SK-N-MC (cell line): ENCODE data around the gene HLCS.
"Not testable (repeated sequence)": the region's sequence is repeated elsewhere in the genome, so short reads cannot be mapped to it uniquely, and the experiment has no call there.

Experiments used
- EZH2 ChIP-seq: fragments of 200-600 bp; sonication (generic); IDR thresholded peaks from one replicate; pipeline ENCODE4 v1.6.1; 2017; ENCODE audit warnings: antibody characterized with exemption
- FOXP2 ChIP-seq: optimal IDR thresholded peaks from 2 replicates; pipeline ENCODE3; 2011; ENCODE audit warnings: mild to moderate bottlenecking, moderate library complexity; ENCODE audit not compliant: insufficient read depth; ENCODE audit errors: extremely low read length, control extremely low read depth
- POLR2AphosphoS5 ChIP-seq: IDR thresholded peaks from 2 replicates; pipeline ENCODE4 v1.6.1; 2012; ENCODE audit warnings: mild to moderate bottlenecking, low read depth, low read length, borderline replicate concordance

DNA sequence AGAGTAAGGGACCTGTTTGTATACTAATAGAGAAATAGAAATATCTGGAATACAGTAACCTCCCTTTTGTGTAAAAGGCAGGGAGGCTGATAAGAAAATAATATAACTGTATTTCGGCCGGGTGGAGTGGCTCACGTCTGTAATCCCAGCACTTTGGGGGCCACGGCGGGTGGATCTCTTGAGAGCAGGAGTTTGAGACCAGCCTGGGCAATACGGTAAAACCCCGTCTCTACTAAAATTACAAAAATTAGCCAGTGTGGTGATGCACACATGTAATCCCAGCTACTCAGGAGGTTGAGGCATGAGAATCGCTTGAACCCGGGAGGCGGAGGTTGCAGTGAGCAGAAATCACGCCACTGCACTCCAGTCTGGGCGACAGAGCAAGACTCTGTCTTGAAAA is 28.8 kb upstream of the HLCS start:
- not testable (repeated sequence) for TF ChIP-seq EZH2, POLR2AphosphoS5, FOXP2
